HepG2 (cell line): ENCODE data around the gene SLC2A2.

Experiments
- GLI4 ChIP-seq: sonication (generic); formaldehyde crosslinking; IDR thresholded peaks from 2 replicates; pipeline ENCODE4 v1.5.1; 2020; ENCODE audit warnings: missing genetic modification reagents, mild to moderate bottlenecking, moderate library complexity, borderline replicate concordance
- IRF1 ChIP-seq: sonication (generic); formaldehyde crosslinking; IDR thresholded peaks from 2 replicates; pipeline ENCODE4 v1.4.0; 2020; ENCODE audit warnings: low read depth, mild to moderate bottlenecking, missing genetic modification reagents
- POLR2A ChIP-seq, 2 experiments: IDR thresholded peaks; 2 replicates each; pipeline ENCODE4 v1.6.1; 2011; ENCODE audit warnings: low read depth in 2 of 2, low read length in 2 of 2, mild to moderate bottlenecking in 1 of 2, moderate library complexity in 1 of 2; ENCODE audit not compliant: insufficient read depth in 1 of 2
- YEATS4 ChIP-seq: sonication (generic); formaldehyde crosslinking; IDR thresholded peaks from 2 replicates; pipeline ENCODE4 v1.4.0; 2020; ENCODE audit warnings: missing genetic modification reagents, borderline replicate concordance
- ZNF136 ChIP-seq: sonication (generic); formaldehyde crosslinking; IDR thresholded peaks from 2 replicates; pipeline ENCODE4 v1.8.1; 2022; ENCODE audit warnings: low read depth, mild to moderate bottlenecking, moderate library complexity, missing genetic modification reagents
- ZNF512B ChIP-seq: sonication (generic); formaldehyde crosslinking; IDR thresholded peaks from 2 replicates; pipeline ENCODE4 v1.5.1; 2020; ENCODE audit warnings: missing genetic modification reagents, mild to moderate bottlenecking, borderline replicate concordance
- TF ChIP-seq, protein P1 (sequence below): sonication (generic); formaldehyde crosslinking; IDR thresholded peaks from 2 replicates; pipeline ENCODE4 v1.8.1; 2022; ENCODE audit warnings: mild to moderate bottlenecking, missing genetic modification reagents
- TF ChIP-seq, protein P2 (sequence below): IDR thresholded peaks from 2 replicates; pipeline ENCODE4 v1.6.1; 2016

- TF ChIP-seq YEATS4 (no peak), ZNF512B (CRISPR knock-in tag) (no peak), GLI4 (CRISPR knock-in tag) (no peak), IRF1 (no peak), ZNF136 (CRISPR knock-in tag) (no peak), POLR2A (IDR thresholded peaks at IDR 0.05; ENCODE audit: insufficient read depth in 1 of 2, low read depth in 2 of 2, low read length in 2 of 2) (no peak)
- TF ChIP-seq, protein P1, sequence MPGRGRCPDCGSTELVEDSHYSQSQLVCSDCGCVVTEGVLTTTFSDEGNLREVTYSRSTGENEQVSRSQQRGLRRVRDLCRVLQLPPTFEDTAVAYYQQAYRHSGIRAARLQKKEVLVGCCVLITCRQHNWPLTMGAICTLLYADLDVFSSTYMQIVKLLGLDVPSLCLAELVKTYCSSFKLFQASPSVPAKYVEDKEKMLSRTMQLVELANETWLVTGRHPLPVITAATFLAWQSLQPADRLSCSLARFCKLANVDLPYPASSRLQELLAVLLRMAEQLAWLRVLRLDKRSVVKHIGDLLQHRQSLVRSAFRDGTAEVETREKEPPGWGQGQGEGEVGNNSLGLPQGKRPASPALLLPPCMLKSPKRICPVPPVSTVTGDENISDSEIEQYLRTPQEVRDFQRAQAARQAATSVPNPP (CRISPR knock-in tag) = no peak
- TF ChIP-seq, protein P2, sequence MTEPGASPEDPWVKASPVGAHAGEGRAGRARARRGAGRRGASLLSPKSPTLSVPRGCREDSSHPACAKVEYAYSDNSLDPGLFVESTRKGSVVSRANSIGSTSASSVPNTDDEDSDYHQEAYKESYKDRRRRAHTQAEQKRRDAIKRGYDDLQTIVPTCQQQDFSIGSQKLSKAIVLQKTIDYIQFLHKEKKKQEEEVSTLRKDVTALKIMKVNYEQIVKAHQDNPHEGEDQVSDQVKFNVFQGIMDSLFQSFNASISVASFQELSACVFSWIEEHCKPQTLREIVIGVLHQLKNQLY (CRISPR knock-in tag) = no peak
Measured at GRCh38 chr3:170961616-170962400, 64.7 kb downstream of the SLC2A2 start.
